A673 (cell line): ENCODE results near the gene TUBG2.

Source experiments
- CTCF ChIP-seq: fragments of 300-800, 200-600 bp; sonication (generic); conservative IDR thresholded peaks from 2 replicates; pipeline ENCODE4 v1.5.1; 2017; ENCODE audit warnings: low read depth, mild to moderate bottlenecking, antibody characterized with exemption, low read length, moderate library complexity, mixed read lengths
- EZH2 ChIP-seq: fragments of 200-600 bp; sonication (generic); IDR thresholded peaks from 2 replicates; pipeline ENCODE4 v1.6.1; 2017; ENCODE audit warnings: borderline replicate concordance, low read depth, mild to moderate bottlenecking, mixed read lengths, antibody characterized with exemption, low read length; ENCODE audit not compliant: poor library complexity, severe bottlenecking

- TF ChIP-seq CTCF = no peak
- no peak for TF ChIP-seq EZH2
These were observed 11.1 kb downstream of the TUBG2 start for GRCh38 chr17:42669977-42670788.
